MM.1S (cell line): ENCODE measurements around the gene NFKBIE.

Experiments
- DNase-seq: peaks from one replicate; pipeline ENCODE4 v3.0.0-alpha.2; 2015
- H2AFZ ChIP-seq: fragments of 300-600 bp; sonication (generic); 2 replicates; pipeline ENCODE4 v1.6.0; 2016; ENCODE audit warnings: antibody characterized with exemption, low read length
- H3F3A ChIP-seq: fragments of 300-600 bp; sonication (generic); 2 replicates; pipeline ENCODE4 v1.6.1; 2016; ENCODE audit warnings: mild to moderate bottlenecking, antibody characterized with exemption, low read length, moderate library complexity, mixed read lengths; ENCODE audit not compliant: insufficient read depth
- H3K27ac ChIP-seq: fragments of 300-600 bp; sonication (generic); 2 replicates; pipeline ENCODE4 v1.5.1; 2016; ENCODE audit warnings: mild to moderate bottlenecking, low read length
- H3K27me3 ChIP-seq: fragments of 300-600 bp; sonication (generic); replicated peaks from 2 replicates; pipeline ENCODE4 v1.6.0; 2016; ENCODE audit warnings: low read length; ENCODE audit not compliant: insufficient read depth
- H3K36me3 ChIP-seq: fragments of 300-600 bp; sonication (generic); replicated peaks from 2 replicates; pipeline ENCODE4 v1.6.1; 2016; ENCODE audit warnings: mild to moderate bottlenecking, low read length, mixed read lengths; ENCODE audit not compliant: insufficient read depth
- H3K4me1 ChIP-seq: fragments of 300-600 bp; sonication (generic); 2 replicates; pipeline ENCODE4 v1.6.1; 2016; ENCODE audit warnings: low read length, mixed read lengths
- H3K4me2 ChIP-seq: fragments of 300-600 bp; sonication (generic); 2 replicates; pipeline ENCODE4 v1.6.0; 2016; ENCODE audit warnings: low read depth, low read length
- H3K4me3 ChIP-seq: fragments of 300-600 bp; sonication (generic); 2 replicates; pipeline ENCODE4 v1.5.1; 2016; ENCODE audit warnings: low read length, mixed read lengths
- H3K79me2 ChIP-seq: fragments of 300-600 bp; sonication (generic); 2 replicates; pipeline ENCODE4 v1.6.1; 2016; ENCODE audit warnings: mixed run types, low read length, mixed read lengths
- H3K9ac ChIP-seq: fragments of 300-600 bp; sonication (generic); 2 replicates; pipeline ENCODE4 v1.6.1; 2016; ENCODE audit warnings: low read length, mixed read lengths
- H3K9me2 ChIP-seq: fragments of 300-600 bp; sonication (generic); replicated peaks from 2 replicates; pipeline ENCODE4 v1.6.1; 2016; ENCODE audit warnings: mild to moderate bottlenecking, low read length, mixed read lengths; ENCODE audit not compliant: insufficient read depth
- H3K9me3 ChIP-seq: fragments of 300-600 bp; sonication (generic); replicated peaks from 2 replicates; pipeline ENCODE4 v1.6.1; 2016; ENCODE audit warnings: mild to moderate bottlenecking, low read length, mixed read lengths; ENCODE audit not compliant: insufficient read depth
- H4K20me1 ChIP-seq: fragments of 300-600 bp; sonication (generic); 2 replicates; pipeline ENCODE4 v1.6.1; 2016; ENCODE audit warnings: mild to moderate bottlenecking, low read length, moderate library complexity, mixed read lengths; ENCODE audit not compliant: insufficient read depth
- EZH2 ChIP-seq: fragments of 300-600 bp; sonication (generic); optimal IDR thresholded peaks from 2 replicates; pipeline ENCODE3; 2017; ENCODE audit warnings: low read depth, mild to moderate bottlenecking, antibody characterized with exemption, low read length, mixed read lengths
- EZH2phosphoT487 ChIP-seq: fragments of 300-600 bp; sonication (generic); IDR thresholded peaks from 2 replicates; pipeline ENCODE4 v1.6.1; 2018; ENCODE audit warnings: antibody characterized with exemption, low read length
- TF ChIP-seq, protein P1 (sequence below): fragments of 300-600 bp; sonication (generic); IDR thresholded peaks from 2 replicates; pipeline ENCODE4 v1.5.1; 2016; ENCODE audit warnings: antibody characterized with exemption, low read length, mixed read lengths

Gene NFKBIE

GRCh38 chr6:44216677-44217331 lies 48.5 kb downstream of the NFKBIE start, which contains the start of gene MYMX:
Gene MYMX, plus strand, starts transcription at chr6:44216926. Its CDS starts 546 bp downstream, at chr6:44217472.
- Histone ChIP-seq H3K9ac (no peak within 1 kb of the TSS), H3K79me2 (no peaks in the 10 kb centered on the region), H3K9me2 (no peaks in the 10 kb centered on the region), H4K20me1 (no peaks in the 10 kb centered on the region), H3K9me3 (no peaks in the 10 kb centered on the region), H2AFZ (no peak within 1 kb of the TSS), H3K4me3 (no peak within 1 kb of the TSS), H3K27me3 (no peaks in the 10 kb centered on the region), H3F3A (peaks cover 23% of the 10 kb centered on the region), H3K4me2 (no peak within 1 kb of the TSS), H3K27ac (no peak within 1 kb of the TSS), H3K36me3 (no peaks in the 10 kb centered on the region), H3K4me1 (peaks cover 21% of the 10 kb centered on the region)
- TF ChIP-seq EZH2 = no peak
- TF ChIP-seq EZH2phosphoT487 = no peak
- TF ChIP-seq, protein P1, sequence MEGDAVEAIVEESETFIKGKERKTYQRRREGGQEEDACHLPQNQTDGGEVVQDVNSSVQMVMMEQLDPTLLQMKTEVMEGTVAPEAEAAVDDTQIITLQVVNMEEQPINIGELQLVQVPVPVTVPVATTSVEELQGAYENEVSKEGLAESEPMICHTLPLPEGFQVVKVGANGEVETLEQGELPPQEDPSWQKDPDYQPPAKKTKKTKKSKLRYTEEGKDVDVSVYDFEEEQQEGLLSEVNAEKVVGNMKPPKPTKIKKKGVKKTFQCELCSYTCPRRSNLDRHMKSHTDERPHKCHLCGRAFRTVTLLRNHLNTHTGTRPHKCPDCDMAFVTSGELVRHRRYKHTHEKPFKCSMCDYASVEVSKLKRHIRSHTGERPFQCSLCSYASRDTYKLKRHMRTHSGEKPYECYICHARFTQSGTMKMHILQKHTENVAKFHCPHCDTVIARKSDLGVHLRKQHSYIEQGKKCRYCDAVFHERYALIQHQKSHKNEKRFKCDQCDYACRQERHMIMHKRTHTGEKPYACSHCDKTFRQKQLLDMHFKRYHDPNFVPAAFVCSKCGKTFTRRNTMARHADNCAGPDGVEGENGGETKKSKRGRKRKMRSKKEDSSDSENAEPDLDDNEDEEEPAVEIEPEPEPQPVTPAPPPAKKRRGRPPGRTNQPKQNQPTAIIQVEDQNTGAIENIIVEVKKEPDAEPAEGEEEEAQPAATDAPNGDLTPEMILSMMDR = no peak
- DNase-seq = no peak

GRCh38 chr6:44214307-44214706 lies 51.0 kb downstream of the NFKBIE start:
- Histone ChIP-seq H3K4me2 (no peak overlapping the region), H3K9me2 (no peaks in the 10 kb centered on the region), H3K27ac (no peak overlapping the region), H3K4me1 (peaks cover 11% of the 10 kb centered on the region), H3K4me3 (no peak overlapping the region), H3K79me2 (no peaks in the 10 kb centered on the region), H3K27me3 (no peaks in the 10 kb centered on the region), H3K9me3 (no peaks in the 10 kb centered on the region), H2AFZ (no peak overlapping the region), H4K20me1 (no peaks in the 10 kb centered on the region), H3F3A (0 out of 2 replicates have a peak, but pooled peaks cover 8% of the 10 kb centered on the region), H3K36me3 (no peaks in the 10 kb centered on the region), H3K9ac (no peak overlapping the region)
- no peak for DNase-seq
- TF ChIP-seq EZH2phosphoT487 (no peak), EZH2 (no peak)
- TF ChIP-seq, protein P1 = no peak

DNA sequence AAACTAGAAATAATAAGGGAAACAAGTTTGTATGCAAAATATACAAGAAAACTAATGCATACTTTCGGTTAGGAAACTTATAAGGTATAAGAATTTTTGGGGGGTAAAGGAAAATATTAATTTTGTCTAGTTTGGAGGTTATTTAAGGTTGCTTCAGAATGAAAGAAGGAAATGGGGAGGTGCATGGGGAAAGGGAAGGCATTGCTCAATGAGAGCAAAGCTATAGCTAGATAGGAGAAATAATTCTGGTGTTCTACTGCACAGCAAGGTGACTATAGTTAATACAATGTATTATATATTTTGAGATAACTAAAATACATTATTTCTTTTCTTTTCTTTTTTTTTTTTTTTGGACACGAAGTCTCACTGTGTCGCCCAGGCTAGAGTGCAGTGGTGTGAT lies 54.1 kb downstream of the NFKBIE start:
- Histone ChIP-seq H3K4me1 (no peaks in the 10 kb centered on the region), H3K27ac (no peak overlapping the region), H3K4me2 (no peak overlapping the region), H3K9me2 (no peaks in the 10 kb centered on the region), H3K4me3 (no peak overlapping the region), H3F3A (no peaks in the 10 kb centered on the region), H3K79me2 (no peaks in the 10 kb centered on the region), H3K36me3 (no peaks in the 10 kb centered on the region), H3K9me3 (no peaks in the 10 kb centered on the region), H4K20me1 (no peaks in the 10 kb centered on the region), H3K9ac (no peak overlapping the region), H2AFZ (no peak overlapping the region), H3K27me3 (no peaks in the 10 kb centered on the region)
- no peak for DNase-seq
- TF ChIP-seq EZH2 (no peak), EZH2phosphoT487 (no peak)
